Smooth muscle cell (in vitro differentiated cells): ENCODE measurements around the gene GNPTAB. TPM values are rescaled to one million over a fixed set of nuclear protein-coding genes. Genes with fewer than 3 reads are reported as not detected.

Experiments
- DNase-seq: peaks from one replicate; lab custom pipeline; 2025; ENCODE audit not compliant: unreplicated experiment; lab: John Stamatoyannopoulos, UW
- H2AFZ ChIP-seq: fragments of 200-600 bp; sonication (generic); 2 replicates; pipeline ENCODE4 v1.6.0; 2016; ENCODE audit warnings: antibody characterized with exemption, low read depth, mild to moderate bottlenecking
- H3F3A ChIP-seq: fragments of 200-600 bp; sonication (generic); 2 replicates; pipeline ENCODE4 v1.6.0; 2017; ENCODE audit warnings: antibody characterized with exemption, low read depth
- H3K27ac ChIP-seq: fragments of 200-600 bp; sonication (generic); 2 replicates; pipeline ENCODE4 v1.5.1; 2016; ENCODE audit warnings: low read depth, mild to moderate bottlenecking
- H3K27me3 ChIP-seq: fragments of 200-600 bp; sonication (generic); 2 replicates; pipeline ENCODE4 v1.6.1; 2016; ENCODE audit warnings: low read depth, mild to moderate bottlenecking
- H3K36me3 ChIP-seq: fragments of 200-600 bp; sonication (generic); 2 replicates; pipeline ENCODE4 v1.5.1; 2016; ENCODE audit warnings: low read depth
- H3K4me1 ChIP-seq: fragments of 200-600 bp; sonication (generic); 2 replicates; pipeline ENCODE4 v1.5.1; 2016; ENCODE audit warnings: low read depth
- H3K4me2 ChIP-seq: fragments of 200-600 bp; sonication (generic); 2 replicates; pipeline ENCODE4 v1.6.0; 2016; ENCODE audit warnings: mild to moderate bottlenecking
- H3K4me3 ChIP-seq: fragments of 200-600 bp; sonication (generic); 2 replicates; pipeline ENCODE4 v1.5.1; 2016; ENCODE audit warnings: mild to moderate bottlenecking
- H3K79me2 ChIP-seq: fragments of 200-600 bp; sonication (generic); 2 replicates; pipeline ENCODE4 v1.6.0; 2016; ENCODE audit warnings: low read depth, mild to moderate bottlenecking
- H3K9ac ChIP-seq: fragments of 200-600 bp; sonication (generic); 2 replicates; pipeline ENCODE4 v1.6.0; 2016; ENCODE audit warnings: low read depth
- H3K9me3 ChIP-seq: fragments of 200-600 bp; sonication (generic); replicated peaks from 2 replicates; pipeline ENCODE4 v1.5.1; 2016; ENCODE audit warnings: low read depth
- H4K20me1 ChIP-seq: fragments of 200-600 bp; sonication (generic); 2 replicates; pipeline ENCODE4 v1.6.0; 2016; ENCODE audit warnings: low read depth
- CTCF ChIP-seq: fragments of 200-600 bp; sonication (generic); IDR thresholded peaks from 2 replicates; pipeline ENCODE4 v1.5.1; 2017; ENCODE audit warnings: borderline replicate concordance, mild to moderate bottlenecking, antibody characterized with exemption; ENCODE audit not compliant: insufficient read depth, poor library complexity, severe bottlenecking
- WGBS: methylation state at CpG from one replicate; pipeline ENCODE4 v1.1.7; 2016; ENCODE audit warnings: low lambda C conversion rate; 5-methylcytosine and 5-hydroxymethylcytosine counted together
- polyA plus RNA-seq: library from polyadenylated mRNA; unstranded; fragments of >200 nt; fragmentation: Nextera tagmentation; extraction: Ambion mirVana; gene quantifications from 2 replicates; pipeline ENCODE4 v1.2.1, GENCODE V29; 2016
- total RNA-seq: library from RNA; depleted of rRNA; stranded (reverse); fragments of >200 nt; gene quantifications from 2 replicates; pipeline ENCODE4 v1.2.3, GENCODE V29; 2014

The GNPTAB gene
- total and polyA plus RNA-seq, 2 experiments from 2014 or later: 17.9 to 23.6 TPM

DNA sequence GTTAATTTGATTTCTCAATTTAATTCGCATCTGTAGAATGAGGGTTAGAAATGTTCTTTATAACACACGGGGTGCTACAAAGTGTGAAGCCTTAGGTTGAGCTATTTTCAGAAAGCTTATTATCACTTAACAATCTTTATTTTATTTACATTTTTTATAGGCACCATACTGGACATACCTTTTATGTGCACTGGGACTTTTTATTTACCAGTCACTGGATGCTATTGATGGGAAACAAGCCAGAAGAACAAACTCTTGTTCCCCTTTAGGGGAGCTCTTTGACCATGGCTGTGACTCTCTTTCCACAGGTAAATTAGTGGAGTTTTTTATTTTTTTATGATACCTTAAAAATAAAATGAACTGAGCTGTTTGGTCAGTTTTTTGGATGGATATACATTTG lies 116.8 kb downstream of the GNPTAB start:
- 88% methylated on average over 2 of the region's 2 CpGs for WGBS
- H3K27ac ChIP-seq: no peak overlapping the region
- H3F3A ChIP-seq: no peaks in the 10 kb centered on the region
- no peak overlapping the region for H3K4me3 ChIP-seq
- no peaks in the 10 kb centered on the region for H3K27me3 ChIP-seq
- H2AFZ ChIP-seq: no peak overlapping the region
- no peaks in the 10 kb centered on the region for H3K9me3 ChIP-seq
- H3K4me1 ChIP-seq: no peaks in the 10 kb centered on the region
- peaks cover 28% of the 10 kb centered on the region for H4K20me1 ChIP-seq
- H3K79me2 ChIP-seq: no peaks in the 10 kb centered on the region
- DNase-seq: no peak
- TF ChIP-seq CTCF: no peak
- H3K4me2 ChIP-seq: no peak overlapping the region
- H3K36me3 ChIP-seq: no peaks in the 10 kb centered on the region
- H3K9ac ChIP-seq: no peak overlapping the region

DNA sequence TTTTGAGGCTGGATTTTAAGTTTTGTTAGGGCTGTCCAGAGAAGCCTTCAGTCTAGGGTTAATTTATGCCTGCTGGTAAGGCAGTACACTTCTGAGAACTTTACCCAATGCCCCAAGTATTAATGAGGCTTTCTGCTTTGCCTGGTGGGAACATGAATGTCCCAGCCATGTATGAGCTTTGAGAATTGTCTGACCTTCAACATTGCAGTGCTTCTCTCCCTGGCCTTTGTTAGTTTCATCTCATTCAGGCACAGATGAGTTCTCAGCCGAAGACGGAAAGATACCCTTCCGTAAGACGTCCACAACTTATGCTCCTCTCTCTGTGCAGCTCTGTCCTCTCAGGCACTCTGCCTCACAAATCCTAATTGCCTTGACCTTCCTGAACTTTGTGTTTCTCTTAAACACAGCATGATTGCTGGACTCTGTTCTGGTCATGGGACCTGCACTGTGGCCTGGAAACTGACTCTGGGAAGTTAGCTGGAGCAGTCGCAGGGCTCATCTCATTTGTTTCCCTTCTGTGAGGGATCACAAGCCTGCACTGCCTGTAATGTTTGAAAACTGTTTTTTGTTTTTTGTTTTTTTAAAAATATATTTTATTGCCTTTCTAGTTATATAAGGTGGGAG lies 117.6 kb downstream of the GNPTAB start:
- Histone ChIP-seq H3F3A (no peaks in the 10 kb centered on the region), H3K4me1 (no peaks in the 10 kb centered on the region), H3K9ac (no peak overlapping the region), H3K27me3 (no peaks in the 10 kb centered on the region), H3K79me2 (peaks cover 4% of the 10 kb centered on the region), H3K27ac (no peak overlapping the region), H3K36me3 (no peaks in the 10 kb centered on the region), H3K4me2 (no peak overlapping the region), H2AFZ (no peak overlapping the region), H3K9me3 (no peaks in the 10 kb centered on the region), H3K4me3 (no peak overlapping the region), H4K20me1 (peaks cover 33% of the 10 kb centered on the region)
- DNase-seq: no peak
- 65% methylated on average over 5 of the region's 5 CpGs for WGBS
- TF ChIP-seq CTCF: no peak

DNA sequence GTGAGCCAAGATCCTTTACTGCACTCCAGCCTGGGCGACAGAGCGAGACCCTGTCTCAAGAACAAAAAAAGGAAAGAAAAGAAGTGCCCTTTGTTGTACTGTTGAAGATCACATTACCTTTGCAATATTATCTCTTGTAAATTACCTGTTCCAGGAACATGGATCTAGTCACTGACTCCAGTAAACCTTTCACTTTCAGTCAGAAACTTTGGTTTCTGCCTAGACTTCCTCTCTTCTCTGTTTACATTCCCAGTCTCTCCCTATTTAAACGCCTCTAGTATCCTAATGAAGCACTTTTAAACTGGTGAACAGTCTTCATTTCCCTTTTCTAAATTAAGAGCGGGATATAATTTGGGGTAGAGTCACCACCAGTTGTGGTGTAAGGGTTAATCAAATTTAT lies 120.5 kb downstream of the GNPTAB start:
- Histone ChIP-seq H3F3A (no peaks in the 10 kb centered on the region), H2AFZ (no peak overlapping the region), H3K4me2 (no peak overlapping the region), H3K4me3 (no peak overlapping the region), H3K36me3 (no peaks in the 10 kb centered on the region), H3K9me3 (no peaks in the 10 kb centered on the region), H3K9ac (no peak overlapping the region), H3K79me2 (peaks cover 11% of the 10 kb centered on the region), H3K27ac (no peak overlapping the region), H4K20me1 (peaks cover 50% of the 10 kb centered on the region), H3K27me3 (no peaks in the 10 kb centered on the region), H3K4me1 (no peaks in the 10 kb centered on the region)
- 95% methylated on average over 4 of the region's 4 CpGs for WGBS
- TF ChIP-seq CTCF: no peak
- no peak for DNase-seq

DNA sequence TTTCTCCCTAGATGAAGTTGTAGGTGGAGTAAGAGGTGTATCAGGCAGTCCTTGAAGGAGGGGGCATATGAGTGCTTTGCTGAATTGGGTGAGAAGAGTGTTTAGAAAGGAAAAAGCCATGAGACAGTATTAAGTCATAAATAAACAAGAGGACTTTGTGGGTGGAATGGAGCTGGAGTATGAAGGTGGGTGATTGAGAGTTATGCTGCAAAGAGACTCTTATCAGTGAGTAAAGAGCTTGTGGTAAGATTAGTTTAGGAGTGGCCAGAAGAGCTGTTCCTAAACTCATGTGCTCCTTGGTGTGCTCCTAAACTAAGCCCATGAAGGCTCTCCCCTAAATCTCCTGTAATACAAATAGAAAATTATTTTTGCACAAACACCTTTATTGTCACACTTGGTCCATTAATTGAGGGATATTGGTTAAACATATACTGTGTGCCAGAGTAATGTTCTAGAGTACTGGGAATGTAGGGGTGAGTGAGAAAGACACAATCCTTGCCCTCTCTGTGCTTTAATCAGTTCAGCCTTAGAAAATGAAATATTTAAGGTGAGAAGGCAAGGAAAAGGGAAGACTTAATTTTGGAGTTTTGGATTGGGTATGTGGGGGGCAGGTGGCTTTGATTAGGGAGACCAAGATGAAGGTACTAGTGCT lies 123.5 kb downstream of the GNPTAB start:
- no peak for DNase-seq
- H3K9ac ChIP-seq: no peak overlapping the region
- H3K4me1 ChIP-seq: no peaks in the 10 kb centered on the region
- H4K20me1 ChIP-seq: peaks cover 43% of the 10 kb centered on the region
- no peaks in the 10 kb centered on the region for H3K27me3 ChIP-seq
- TF ChIP-seq CTCF: no peak
- peaks cover 11% of the 10 kb centered on the region for H3K79me2 ChIP-seq
- H3K4me2 ChIP-seq: peak overlapping the region; percentile 36
- H3K36me3 ChIP-seq: no peaks in the 10 kb centered on the region
- H3K4me3 ChIP-seq: no peak overlapping the region
- H3K27ac ChIP-seq: no peak overlapping the region
- no peak overlapping the region for H2AFZ ChIP-seq
- H3F3A ChIP-seq: no peaks in the 10 kb centered on the region
- H3K9me3 ChIP-seq: no peaks in the 10 kb centered on the region
